HG02588 (cell line): ENCODE data around the gene MRPS15.
"Not testable (repeated sequence)": the region's sequence is repeated elsewhere in the genome, so short reads cannot be mapped to it uniquely, and the experiment has no call there.

ENCODE experiments used
- ATAC-seq: cut with Tn5 transposase; IDR thresholded peaks from one replicate; pipeline ENCODE4 v1.9.1; 2021; ENCODE audit warnings: mild to moderate bottlenecking, moderate library complexity; ENCODE audit not compliant: unreplicated experiment

Gene MRPS15

DNA sequence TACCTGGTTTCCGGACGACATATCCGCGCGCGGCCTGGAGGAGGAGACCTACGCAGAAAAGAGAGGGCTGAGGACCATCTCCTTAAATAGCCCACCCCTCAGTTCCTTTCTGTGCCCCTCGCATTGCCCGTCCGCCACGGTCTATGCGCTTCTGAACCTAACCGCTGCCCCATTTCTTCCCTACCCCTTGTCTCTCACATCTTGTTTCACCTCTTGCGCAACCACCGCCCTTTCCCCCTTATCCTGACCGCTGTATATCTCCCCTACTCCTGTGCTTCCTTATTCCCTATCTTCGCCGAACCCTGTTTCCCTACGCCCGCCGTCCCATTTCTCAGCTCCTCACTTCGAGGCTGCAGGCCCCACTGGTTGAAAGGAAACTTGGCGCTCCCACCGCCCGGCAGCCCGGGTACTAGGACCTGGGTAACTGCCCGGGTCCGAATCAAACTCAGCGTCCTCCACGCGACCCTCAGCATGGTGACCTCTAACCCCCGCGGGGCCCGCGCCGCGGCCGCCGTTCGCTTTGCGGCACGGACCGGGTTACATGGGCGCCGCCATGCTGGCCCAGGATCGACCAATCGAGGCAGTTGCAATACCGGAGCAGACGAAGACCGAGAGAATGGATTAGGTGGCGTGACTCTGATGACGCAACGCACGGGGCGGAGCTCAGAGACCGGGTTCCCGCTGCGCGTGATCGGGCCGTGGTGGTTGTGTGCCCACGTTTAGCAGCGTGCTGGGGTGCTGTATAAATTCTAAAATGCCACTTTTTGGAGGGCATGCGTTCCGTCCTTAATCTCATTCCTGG lies at the start of gene MRPS15:
TSS of gene MRPS15 (minus strand) at position 582 of the 802 bp plus-strand sequence. CDS start at position 473, 109 bp downstream.
- peak; percentile 89 for ATAC-seq

DNA sequence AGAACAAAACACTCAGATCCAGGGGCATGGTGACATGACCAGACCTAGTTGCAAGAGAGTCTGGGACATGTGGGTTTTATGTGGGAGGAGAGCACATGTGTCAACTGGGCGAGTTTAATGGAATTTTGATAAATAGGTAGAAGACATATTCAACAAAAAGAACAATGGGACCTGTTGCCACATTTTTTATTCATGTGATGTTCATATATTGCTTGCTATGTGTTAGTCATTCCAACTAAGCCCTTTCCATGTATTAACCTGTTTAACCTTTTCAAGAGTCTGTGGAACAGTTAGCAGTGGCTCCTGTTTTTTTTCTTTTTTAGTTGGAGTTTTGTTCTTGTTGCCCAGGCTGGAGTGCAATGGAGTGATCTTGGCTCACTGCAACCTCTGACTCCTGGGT lies 48.7 kb upstream of the MRPS15 start:
- no peak for ATAC-seq

DNA sequence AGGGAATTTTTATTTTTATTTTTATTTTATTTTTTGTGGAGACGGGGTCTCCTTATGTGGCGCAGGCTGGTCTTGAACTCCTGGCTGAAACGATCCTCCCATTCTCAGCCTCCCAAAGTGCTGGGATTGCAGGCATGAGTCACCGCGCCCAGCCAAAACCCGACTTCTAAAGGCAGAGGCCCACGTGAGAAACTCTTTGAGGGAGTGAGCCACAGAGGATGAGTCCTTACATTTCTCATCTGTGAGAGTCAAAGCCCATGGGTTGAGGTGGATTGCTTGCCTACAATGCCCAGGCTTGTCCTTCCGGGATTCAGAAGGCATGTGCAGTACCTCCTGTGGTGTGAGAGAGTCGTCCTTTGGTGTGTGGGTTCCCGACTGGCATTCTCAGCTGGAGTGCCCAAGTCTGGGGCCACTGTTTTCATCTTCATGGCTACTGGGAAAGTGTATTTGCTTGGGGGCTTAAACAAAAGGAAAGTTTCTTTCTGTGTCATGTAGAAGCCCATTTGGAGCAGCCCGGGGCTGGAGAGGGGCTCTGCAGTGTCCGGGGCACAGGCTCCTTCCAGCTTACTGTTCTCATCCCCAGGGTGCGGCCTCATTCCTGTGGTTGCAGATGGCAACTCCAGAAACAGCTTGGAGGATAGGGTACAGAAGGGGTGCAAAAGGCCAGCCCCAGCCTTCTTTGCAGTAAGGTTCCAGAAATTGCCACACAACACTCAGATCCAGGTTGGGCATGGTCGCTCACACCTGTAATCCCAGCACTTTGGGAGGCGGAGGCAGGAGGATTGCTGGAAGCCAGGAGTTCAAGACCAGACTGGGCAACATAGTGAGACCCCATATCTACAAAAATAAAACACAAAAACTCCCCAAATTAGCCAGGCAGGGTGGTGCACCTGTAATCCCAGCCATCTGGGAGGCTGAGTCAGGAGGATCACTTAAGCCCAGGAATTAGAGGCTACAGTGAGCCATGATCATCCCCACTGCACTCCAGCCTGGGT lies 47.9 kb upstream of the MRPS15 start:
- ATAC-seq = no peak

DNA sequence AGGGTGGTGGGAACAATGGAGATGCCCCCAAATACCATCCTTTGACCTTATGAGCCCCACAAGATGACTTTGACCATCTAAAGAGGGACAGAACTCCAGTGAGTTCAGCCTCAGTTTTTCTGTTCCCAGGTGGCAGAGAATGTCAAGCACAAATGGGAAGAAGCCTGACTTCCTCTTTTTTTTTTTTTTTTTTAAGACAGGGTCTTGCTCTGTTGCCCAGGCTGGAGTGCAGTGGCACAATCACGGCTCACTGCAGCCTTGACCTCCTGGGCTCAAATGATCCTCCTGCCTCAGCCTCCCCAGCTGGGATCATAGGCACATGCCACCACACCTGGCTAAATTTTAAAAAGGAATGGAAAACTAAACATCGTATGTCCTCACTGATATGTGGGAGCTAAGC lies 47.0 kb upstream of the MRPS15 start:
- ATAC-seq = not testable (repeated sequence)

DNA sequence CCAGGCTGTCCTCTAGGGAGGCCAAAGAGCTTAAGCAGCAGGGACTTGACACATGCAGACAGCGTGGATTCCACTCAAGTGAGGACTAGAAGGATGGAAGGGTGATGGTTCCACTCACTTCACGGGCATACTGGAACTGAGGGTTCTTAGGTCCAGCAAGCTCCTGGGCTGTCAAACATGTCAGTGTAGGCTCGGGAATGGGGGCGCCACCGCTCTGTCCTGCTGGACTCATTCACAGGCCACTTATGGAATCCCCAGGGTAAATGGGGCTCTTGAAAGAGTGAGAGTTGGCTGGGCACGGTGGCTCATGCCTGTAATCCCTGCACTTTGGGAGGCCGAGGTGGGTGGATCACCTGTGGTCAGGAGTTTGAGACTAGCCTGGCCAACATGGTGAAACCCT lies 46.2 kb upstream of the MRPS15 start:
- no peak for ATAC-seq

DNA sequence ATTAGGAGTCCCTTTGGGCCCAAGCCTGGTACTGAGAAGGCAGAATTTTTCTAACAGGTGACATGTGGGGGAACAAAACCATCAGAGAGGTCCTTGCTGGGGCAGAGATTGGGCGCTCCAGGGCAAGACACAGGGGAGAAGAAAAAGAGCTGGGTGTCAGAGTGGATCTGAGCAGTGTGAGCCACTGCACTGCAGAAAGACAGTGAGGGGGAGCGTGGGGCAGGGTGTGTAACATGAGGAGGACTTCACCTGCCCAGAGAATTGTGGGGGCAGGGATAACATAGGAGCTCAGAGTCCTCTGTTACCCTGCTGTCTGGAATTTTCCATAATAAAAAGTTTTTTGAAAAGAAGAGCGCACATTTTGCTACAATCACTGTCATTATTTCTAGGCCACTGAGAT lies 44.1 kb upstream of the MRPS15 start:
- ATAC-seq = no peak

DNA sequence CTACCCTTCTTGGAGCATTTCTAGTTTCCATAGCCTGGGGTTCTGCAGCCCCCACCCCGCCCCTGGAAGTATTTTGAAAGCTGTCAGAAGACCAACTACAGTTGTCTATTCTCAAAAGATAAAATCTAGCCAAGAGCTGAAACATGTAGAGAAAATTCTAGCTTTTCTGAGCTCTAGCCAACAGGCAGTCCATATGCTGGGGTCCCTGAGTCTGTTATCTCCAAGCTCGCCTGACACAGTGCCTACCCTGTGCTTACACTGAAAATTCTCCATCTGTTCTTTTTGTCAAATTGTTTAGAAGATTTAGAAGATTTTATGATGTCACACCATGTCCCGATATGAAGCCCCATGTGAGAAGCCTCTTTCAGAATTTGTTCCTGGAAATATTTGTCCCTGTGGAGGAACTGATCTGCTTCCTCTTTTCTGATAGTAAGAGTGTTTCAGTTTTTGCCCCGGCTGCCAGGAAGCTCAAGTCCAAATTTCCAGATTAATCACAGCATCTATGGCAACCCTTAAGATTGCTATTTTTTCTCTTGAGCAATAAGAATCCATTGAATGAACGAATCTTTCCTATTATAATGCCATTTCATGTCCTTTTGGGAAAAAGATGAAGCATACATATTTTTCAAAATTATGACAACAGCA lies 42.2 kb upstream of the MRPS15 start:
- no peak for ATAC-seq

DNA sequence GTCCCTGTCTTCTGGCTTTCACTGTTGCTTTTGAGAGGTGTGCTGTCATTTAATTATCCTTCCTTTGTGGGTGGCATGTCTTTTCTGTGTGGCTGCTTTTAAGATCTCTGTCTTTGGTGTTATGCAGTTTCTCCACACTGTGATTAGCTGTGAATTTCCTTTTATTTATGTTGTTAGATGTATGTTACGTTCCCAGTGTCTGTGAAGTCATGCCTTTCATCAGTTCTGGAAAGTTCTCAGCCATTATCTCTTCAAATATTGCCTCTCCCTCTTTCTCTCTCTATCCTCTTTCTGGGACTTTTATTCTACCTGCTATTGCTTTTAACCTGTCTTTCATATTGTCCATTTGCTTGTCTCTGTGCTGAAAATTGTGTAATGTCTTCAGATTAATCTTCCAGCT lies 39.5 kb upstream of the MRPS15 start:
- no peak for ATAC-seq

DNA sequence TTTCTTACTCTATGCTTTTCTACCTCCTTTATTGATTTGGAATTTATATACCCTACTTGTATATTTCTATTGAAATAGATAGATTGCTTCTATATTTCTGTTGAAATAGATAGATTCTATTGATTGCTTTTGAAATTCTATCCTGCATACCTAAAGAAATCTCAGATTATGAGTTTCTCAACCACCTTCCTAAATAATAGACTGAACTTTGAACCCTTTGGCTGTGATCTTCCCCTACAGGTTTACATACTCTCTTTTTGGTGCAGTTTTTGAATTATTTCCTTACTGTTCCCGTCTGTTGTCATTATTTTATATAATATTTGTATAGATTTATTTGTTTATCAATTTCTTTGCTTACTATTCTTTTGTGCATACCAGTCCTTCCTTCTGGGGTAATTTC lies 39.0 kb upstream of the MRPS15 start:
- ATAC-seq = no peak

DNA sequence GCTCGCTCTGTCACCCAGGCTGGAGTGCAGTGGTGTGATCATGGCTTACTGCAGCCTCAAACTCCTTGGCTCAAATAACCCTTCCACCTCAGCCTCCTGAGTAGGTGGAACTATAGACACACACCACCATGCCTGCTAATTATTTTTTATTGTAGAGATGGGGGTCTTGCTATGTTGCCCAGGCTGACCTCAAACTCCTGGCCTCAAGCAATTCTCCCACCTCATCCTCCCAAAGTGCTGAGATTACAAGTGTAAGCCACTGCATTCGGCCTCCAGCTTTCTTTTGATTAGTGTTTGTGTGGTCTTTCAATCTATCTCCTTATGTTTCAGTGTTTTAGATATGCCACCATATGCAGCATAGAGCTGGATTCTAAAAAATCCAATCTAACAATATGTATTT lies 38.4 kb upstream of the MRPS15 start:
- no peak for ATAC-seq

DNA sequence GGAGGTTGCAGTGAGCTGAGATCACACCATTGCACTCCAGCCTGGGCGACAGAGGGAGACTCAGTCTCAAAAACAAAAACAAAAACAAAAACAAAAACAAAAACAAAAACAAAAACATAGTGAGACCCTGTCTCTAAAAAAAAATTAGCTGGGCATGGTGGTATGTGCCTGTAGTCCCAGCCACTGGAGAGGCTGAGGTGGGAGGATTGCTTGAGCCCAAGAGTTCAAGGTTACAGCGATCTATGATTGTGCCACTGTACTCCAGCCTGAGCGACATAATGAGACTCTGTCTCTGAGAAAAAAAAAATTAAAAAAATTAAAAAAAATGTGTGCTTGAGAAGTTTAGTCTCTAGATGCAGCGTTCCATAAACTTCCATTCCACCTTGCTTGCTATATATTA lies 37.7 kb upstream of the MRPS15 start:
- not testable (repeated sequence) for ATAC-seq

DNA sequence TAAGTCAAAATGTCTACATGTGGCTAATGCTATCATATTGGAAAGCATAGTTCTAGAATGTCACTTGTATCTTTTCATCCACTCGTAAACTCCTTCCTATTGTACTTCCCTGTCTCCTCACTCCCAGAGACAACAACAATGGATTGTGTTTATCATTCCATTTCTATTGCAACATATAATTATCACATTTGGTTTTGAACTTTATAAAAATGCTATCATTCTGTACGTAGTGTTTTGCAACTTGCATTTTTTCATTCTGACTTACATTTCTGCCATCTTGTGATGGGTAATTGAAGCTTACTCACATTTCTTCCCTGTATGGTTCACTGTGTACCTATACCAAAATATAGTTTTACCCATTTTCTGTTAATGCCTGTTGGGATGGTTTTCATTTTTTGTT lies 33.0 kb upstream of the MRPS15 start:
- ATAC-seq = no peak

DNA sequence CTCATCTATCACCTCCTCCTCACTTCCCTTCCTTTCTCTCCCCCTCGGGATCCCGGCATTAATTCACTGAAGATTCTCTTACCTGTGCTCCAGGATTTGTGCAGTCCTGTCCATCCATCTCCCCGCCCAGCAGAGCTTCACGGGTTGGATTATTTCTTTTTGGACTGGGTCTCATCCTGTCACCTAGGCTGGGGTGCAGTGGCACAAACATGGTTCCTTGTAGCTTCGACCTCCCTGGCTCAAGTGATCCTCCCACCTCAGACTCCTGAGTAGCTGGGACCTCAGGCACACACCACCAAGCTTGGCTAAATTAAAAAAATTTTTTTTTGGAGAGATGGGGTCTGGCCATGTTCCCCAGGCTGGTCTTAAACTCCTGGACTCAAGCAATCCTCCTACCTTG lies 30.8 kb upstream of the MRPS15 start:
- no peak for ATAC-seq

DNA sequence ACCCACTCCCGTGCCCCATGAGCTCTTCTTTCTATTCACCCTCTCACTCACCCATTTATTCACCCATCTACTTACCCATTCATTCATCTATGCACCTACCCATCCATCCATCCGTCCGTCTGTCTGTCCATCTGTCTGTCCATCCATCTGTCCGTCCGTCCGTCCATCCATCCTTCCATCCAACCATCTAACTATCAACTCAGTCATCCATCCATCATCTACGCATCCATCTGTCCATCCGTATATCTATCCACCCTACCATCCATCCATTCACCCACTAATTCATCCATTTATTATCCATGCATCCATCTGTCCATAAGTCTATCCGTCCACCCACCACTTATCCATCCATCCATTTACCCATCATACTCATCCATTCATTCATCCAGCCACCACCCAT lies 29.3 kb upstream of the MRPS15 start:
- ATAC-seq = no peak

DNA sequence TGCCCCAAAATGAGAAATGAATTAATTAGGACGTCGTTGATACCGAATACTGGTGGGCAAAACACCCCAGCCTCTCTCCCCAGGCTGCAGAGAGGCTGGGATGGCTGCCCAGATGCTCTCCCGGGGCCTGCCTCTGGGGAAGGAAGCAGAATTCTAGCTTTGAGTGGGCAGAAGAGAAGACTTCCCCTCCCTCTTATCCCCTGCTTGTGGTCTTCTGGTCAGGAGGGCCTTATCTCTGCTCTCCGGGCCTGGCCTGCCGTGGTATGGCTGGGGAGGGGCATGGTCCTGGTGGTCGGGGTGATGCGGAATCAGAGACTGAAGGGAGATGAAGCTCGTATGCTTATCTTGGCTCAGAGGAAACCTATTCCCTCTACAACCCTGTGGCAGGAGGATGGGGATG lies 28.3 kb upstream of the MRPS15 start:
- no peak for ATAC-seq

DNA sequence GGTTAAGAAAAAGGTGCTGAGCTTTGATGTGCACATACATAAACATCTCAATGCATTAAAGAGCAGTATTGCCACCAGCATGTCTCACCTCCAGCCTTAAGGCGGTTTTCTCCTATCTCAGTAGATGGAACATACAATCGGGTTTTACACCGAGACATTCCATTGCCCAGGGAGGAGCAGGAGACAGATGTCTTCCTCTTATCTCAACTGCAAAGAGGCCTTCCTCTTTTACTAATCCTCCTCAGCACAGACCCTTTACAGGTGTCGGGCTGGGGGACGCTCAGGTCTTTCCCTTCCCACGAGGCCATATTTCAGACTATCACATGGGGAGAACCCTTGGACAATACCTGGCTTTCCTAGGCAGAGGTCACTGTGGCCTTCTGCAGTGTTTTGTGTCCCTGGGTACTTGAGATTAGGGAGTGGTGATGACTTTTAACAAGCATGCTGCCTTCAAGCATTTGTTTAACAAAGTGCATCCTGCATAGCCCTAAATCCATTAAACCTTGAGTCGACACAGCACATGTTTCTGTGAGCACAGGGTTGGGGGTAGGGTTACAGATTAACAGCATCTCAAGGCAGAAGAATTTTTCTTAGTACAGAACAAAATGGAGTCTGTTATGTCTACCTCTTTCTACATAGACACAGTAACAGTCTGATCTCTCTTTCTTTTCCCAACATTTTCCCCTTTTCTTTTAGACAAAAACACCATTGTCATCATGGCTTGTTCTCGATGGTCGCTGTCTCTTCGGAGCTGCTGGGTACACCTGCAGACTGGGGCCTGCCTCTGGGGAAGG lies 25.3 kb upstream of the MRPS15 start:
- ATAC-seq = not testable (repeated sequence)

DNA sequence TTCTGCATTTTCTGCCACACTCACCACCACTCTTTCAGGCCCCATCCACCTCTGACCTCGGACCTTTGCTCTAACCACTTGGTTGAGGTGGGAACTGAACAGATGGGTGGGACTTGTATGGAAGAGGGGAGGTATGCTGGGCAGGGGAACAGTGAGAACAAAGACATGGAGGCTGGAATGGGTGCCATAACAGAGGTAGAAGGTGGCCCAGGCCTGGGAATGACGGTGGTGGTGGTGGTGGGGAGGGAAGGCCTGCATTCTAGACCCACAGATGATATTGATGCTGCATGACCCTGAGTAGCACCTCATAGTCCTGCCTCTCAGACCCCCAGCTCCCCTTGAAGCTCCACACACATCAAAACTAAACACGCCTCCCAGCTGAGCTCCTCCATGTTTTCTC lies 23.7 kb upstream of the MRPS15 start:
- ATAC-seq = no peak

DNA sequence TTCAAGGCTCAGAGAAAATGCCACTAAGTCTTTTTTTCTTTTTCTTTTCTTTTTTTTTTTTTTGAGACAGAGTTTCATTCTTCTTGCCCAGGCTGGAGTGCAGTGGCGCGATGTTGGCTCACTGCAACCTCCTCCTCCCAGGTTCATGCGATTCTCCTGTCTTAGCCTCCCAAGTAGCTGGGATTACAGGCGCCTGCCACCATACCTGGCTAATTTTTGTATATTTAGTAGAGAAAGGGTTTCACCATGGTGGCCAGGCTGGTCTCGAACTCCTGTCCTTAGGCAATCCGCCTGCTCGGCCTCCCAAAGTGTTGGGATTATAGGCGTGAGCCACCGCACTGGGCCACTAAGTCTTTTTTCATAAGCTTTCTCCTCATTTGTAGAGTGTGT lies 23.1 kb upstream of the MRPS15 start:
- ATAC-seq = not testable (repeated sequence)

DNA sequence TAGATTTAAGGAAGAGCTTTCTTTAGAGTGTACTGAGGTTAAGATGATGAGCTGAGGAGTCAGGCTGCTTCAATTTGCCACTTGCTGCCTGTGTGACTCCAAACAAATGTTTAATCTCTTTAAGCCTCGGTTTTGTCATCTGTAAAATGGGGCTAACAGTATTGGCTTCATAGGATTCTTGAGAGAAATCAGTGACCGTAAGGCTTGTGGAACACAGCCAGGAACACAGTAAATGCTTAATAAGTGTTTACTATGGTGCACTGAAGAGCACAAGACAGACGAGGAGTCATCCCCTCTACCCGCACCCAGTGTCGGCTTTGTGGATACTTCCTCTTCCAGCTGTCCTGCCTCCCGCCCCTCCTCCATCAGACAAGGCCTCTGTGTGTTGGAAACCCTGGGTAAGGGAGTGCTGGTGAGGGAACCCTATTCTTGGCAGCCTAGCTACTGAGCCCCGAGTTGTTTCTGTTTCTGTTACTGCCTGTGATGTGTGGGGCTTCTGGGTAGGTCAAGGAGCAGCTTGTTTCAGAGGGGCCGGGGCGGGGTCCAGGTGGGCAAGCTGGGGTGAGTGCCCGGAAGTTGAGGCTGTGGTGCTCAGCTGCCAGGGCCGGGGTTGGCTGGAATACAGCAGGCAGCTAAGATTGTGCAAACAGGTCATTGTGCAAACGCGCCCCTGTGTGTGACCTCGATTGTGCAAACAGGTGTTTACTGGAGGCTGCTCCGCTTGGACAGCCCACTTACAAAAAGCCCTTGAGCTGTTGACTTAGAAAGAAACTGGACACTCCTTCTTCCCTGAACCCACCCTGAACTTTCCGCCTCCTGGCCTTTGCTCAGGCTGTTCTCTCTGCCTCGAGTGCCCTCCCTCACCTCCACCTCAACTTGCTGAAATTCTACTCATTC lies 22.5 kb upstream of the MRPS15 start:
- ATAC-seq = no peak

DNA sequence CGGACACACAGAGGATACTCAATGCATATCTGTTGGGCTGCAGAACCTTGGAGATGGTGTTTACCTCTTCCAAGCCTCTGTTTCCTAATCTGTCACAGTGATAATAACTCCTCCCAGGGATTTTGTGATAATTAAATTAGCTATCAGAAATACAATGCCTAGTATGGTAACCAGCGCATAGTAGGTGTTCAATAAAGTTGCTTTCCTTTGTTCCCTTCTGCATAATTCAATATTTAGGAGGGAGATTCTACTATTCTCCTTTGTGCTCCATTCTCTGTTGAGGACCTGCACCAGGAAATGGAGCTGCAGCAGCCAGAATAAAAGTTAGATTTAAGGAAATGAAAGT lies 21.9 kb upstream of the MRPS15 start:
- ATAC-seq = no peak
